ENCODE measurements around the gene MACROD2.
"Not testable (repeated sequence)": the region's sequence is repeated elsewhere in the genome, so short reads cannot be mapped to it uniquely, and the experiment has no call there.

Gene MACROD2

DNA sequence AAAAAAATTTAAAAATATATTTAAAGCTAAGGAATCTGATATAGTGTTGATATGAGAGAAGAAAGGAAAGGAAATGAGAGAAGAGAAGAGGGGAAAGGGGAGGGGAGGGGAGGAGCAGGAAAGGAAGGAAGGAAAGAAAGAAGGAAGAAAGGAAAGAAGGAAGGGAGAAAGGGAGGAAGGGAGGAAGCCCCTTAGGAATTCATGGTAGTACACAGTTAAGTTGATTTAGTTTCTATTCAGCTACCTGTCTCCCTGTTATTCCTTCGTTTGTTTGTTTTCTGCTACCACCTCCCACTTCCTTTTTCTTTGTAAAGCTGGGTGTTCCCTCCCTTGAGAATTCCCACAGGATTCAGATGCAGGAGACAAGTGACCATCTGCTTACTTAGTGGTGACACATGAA, 1367.5 kb downstream of the MACROD2 start:
- in situ Hi-C loops (cut with MboI; ENCODE audit: low sequenced_read_pairs), result no loop called here

DNA sequence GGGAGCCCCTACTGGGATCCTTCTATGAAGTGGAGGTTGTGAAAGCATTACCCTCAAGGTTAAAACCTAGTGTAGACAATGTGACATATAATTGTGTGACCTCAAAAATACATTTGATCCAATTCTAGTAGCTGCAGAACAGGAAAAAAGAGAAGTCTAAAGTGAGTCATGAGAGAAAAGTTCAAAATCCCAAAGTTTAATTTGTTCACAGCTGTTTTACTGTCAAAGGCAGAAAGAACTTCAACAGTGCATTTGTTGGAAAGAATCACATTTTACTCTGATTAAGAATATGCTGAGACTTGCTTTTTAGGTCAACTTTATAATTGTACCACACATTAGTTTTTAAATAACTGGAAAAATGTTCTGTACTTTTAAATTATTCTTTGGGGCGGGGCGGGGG, 1369.5 kb downstream of the MACROD2 start:
- in situ Hi-C loops (cut with MboI; ENCODE audit: low sequenced_read_pairs), result no loop called here

DNA sequence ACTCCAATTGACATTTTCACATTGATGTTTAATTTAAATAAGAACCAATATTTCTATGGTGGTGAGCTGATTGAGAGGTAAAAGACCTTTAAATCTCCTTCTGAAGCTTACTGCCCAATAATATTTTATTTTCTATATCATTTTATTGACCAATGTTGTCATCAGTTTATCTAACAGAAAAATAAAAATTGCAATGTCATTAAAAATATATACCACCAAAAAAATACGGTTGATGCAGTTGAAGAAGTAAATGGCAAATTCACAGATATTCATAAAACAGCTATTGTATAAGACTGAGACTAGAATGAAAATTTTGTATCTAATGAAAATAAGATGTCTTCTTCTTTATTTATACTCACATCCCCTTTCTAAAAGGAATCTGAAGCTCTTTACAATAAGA, 1375.1 kb downstream of the MACROD2 start:
- in situ Hi-C loops (cut with MboI; ENCODE audit: low sequenced_read_pairs), result no loop called here

DNA sequence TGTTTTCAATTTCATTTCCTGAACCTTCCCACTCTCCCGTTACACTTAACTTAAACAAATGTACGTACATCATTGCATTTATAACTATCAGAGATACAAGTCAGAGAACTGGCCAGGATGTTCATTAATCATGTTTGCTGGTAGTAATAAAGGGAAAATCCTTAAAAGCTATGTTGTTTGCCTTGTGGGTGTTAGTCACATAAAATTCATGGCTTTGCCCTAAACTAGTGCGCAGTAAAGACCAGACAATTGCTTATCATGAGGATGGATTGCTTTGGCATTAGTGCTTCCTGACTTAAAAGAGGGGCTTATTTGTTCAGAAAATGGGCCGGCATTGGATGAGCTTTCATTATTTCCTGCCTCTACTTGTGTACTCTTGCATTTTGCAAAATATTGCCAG, 1379.4 kb downstream of the MACROD2 start:
- in situ Hi-C loops (cut with MboI; ENCODE audit: low sequenced_read_pairs), result no loop called here

DNA sequence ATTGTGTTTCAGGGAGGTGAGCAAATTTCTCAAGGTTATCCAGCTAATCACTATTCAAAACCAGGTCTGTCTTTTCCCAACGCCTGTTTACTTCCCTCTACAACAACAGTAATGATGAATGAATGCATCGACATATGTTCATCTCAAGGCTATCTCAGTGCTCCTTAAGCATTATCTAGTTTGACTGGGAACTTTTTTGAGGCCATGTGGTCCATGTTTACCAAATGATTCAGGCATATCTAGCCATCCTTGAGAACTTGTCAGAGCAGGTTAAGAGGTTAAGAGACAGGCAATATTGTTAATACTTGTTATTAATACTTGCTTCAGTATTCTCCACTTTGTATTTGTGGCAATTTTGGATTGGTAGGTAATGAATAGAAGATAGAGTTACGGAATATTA, 1380.5 kb downstream of the MACROD2 start:
- in situ Hi-C loops (cut with MboI; ENCODE audit: low sequenced_read_pairs), result no loop called here

DNA sequence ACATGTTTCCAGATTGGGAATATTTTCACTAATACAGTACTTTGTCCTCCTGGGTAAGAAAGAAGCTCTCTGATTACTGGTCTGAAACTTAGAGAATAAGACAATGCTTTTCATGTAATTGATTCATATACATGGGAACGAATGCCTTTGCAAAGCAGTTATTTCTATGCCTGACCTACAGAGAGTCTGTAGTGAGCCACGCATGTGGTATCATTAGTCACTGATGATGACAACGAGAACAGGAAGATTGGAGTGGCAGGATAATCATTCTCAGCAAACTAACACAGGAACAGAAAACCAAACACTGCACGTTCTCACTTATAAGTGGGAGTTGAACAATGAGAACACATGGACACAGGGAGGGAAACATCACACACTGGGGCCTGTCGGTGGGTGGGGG, 1382.3 kb downstream of the MACROD2 start:
- in situ Hi-C loops (cut with MboI; ENCODE audit: low sequenced_read_pairs), result not testable (repeated sequence)

DNA sequence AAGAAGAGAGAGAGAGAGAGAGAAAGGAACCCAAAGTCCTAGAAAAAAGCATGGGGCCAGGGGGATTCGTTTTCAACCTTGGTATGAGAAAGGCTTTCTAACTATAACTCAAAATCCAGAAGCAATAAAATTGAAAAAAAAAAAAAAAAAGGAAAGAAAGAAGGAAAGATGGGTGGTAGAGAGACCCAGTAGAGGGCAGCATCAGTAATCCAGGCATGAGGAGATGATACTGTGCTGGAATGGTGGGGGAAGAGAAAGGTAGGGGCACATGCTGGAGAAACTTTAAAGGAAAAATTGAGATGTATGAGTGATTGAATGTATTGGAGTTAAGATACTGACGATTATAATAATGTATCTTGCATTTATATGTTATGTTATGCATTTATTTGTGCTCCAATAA, 1382.8 kb downstream of the MACROD2 start:
- in situ Hi-C loops (cut with MboI; ENCODE audit: low sequenced_read_pairs), result no loop called here

DNA sequence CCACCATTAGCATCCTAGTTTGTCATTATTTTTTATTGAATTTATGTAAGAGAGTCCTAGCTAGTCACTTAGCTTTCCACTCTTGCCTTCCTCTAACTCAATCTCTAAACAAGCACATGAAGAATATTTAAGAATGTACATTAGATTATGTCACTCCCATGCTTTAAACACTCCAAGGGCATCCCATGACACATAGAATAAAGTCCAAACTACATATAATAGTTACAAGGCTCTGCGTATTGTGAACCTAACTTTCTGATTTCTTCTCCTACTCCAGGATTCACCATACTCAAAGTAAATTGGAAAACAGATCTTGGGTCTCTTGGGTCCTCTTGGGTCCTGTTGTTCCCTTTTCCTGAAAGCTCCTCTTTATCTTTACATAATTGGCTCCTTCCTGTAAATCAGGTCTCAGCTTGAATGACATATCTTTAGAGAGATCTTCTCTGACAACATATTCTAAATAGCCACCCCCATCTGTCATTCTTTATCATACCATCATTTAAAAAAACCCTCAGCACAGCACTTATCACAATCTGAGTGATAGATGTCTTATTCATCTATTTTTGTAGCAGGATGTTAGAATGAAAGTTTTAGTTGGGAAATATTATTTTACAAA, 1384.5 kb downstream of the MACROD2 start:
- in situ Hi-C loops (cut with MboI; ENCODE audit: low sequenced_read_pairs), result no loop called here

DNA sequence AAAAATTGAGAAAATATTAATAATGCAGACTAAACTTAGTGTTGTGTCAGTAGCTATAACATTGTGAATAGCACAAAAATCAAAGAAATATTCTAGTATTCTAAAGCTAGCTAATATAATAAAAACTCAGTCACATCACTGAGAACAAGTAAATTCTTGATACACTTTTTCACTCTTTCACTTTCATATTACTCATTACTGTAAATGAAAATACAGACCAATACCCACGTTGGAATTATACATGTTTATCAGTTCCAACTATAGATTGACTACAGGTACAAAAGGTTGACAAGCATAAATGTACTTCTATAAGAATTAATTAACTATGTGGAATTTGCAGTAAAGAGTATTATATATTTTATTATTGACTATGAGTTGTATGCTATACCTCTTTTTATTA, 1385.5 kb downstream of the MACROD2 start:
- in situ Hi-C loops (cut with MboI; ENCODE audit: low sequenced_read_pairs), result no loop called here

DNA sequence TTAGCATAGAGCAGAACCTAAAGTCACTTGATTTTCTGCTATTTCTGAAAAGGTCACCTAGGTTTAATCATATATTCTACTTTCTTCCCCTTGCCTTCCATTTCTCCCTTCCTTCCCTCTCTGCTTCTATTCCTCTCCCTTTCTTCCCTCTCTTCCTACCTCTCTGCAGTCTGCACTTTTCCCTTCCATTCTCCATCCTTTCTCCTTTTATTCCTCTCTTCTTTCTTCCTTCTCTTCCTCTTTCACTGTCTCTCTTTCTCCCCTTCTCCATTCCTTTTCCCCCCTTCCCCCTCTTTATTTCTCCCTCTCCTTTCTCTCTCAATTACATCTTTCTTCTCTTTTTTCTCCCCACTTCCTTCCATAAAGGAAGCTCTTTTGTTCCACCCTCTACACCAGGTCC, 1391.9 kb downstream of the MACROD2 start:
- in situ Hi-C loops (cut with MboI; ENCODE audit: low sequenced_read_pairs), result no loop called here

DNA sequence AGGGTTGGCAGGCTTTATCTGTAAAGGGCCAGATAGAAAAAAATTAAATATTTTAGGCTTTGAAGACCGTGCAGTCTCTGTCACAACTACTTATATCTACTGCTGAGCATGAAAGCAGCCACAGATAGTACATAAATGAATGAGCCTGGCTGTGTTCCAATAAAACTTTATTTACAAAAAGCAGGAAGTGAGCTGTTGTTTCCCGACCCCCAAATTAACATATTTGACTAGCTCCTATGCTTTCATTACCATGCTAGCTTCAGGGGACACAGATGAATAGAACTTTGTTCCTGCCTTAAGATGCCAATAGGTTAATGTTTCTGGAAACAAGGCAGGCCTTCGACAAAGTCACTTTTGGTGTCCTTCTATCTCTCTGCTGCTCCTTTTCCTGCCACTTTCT, 1400.1 kb downstream of the MACROD2 start:
- in situ Hi-C loops (cut with MboI; ENCODE audit: low sequenced_read_pairs), result no loop called here

DNA sequence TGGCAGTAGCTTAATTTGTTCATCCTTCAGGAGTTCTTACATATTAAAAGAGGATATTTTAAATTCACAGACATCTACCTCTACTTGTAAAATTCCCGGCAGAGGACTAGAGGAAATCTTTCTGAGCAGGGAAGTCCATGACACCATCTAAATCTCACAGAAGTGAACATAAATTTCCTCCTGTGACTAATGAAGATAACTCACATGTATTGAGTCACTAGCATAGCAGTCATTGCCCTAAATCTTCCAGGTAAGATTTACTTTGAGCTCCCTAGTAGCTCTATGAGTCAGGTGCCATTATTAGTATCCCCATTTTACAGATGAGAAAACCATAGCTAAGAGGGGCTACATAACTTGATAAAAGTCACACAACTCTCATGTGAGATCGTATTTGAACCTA, 1400.7 kb downstream of the MACROD2 start:
- in situ Hi-C loops (cut with MboI; ENCODE audit: low sequenced_read_pairs), result no loop called here

DNA sequence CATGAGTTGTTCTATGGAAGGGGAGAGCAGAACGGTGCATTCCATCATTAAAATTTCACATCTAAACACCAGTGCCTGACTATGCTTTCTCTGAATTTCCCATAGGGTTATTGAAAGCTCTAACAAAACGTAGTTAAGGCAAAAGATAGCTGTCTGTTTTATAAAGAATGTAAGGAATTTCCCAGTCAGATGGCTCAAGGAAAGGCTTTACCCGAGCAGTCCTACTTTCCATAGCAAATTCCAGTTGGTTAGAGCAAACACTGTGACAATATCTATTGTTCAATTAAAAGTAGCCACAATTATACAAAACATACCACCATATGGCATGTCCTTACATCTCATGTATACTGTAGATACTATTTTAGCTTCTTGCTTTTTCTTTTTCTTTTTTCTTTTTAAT, 1401.6 kb downstream of the MACROD2 start:
- in situ Hi-C loops (cut with MboI; ENCODE audit: low sequenced_read_pairs), result no loop called here

DNA sequence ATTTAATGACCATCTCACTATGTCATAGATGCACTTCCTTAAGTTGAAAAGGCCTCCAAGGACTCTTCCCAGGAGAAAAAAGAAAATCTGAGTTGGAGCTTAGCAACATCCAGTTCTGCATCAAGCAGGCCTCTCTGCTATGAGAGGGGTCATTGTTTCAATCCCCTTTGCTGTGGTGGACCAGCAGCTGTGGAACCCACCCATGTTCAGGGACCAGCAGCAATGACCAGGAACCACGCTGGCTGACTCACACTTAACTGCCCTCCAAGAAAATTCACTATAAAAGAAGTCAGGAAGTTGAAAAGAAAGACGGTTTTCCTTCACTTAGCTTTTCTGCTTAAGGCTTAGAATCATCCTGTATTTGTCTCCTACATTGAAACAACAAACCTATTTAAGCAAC, 1404.5 kb downstream of the MACROD2 start:
- in situ Hi-C loops (cut with MboI; ENCODE audit: low sequenced_read_pairs), result no loop called here

DNA sequence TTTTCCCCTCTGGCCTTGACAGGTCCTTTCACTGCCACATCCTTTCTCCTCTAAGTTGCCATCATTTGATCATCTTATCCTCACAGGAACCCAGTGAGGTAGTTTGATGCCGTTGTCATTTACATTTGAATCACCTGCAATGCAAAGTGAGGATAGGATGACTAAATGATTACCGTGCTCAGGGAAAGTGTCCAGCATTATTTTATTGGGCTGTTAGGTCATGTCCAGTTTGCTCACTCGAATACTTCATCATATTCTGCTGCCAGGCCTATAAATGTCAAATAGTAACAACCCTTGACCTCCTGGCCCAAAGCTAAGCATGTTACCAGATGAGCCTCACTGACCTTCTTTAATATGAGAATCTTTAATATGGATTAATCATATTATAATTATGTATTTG, 1410.8 kb downstream of the MACROD2 start:
- in situ Hi-C loops (cut with MboI; ENCODE audit: low sequenced_read_pairs), result no loop called here

DNA sequence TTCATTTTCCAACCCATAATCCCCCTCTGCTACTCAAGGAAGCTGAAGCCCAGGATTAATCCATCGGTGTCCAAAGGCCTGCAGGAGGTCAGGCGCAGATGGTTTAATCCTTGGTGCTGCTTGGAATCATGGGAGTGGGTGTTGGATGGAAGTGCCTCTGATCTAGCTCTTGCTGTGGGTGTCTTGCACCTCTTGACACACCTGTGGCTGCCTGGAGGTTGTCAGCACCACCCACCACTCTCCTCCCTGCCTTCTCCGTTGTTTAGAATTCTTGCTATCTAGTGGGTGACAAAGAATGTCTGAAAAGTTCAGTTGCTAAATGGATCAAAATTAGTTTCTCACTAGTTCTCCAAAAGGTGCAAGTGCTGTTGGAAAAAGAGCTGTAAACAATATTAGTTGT, 1416.5 kb downstream of the MACROD2 start:
- in situ Hi-C loops (cut with MboI; ENCODE audit: low sequenced_read_pairs), result no loop called here

DNA sequence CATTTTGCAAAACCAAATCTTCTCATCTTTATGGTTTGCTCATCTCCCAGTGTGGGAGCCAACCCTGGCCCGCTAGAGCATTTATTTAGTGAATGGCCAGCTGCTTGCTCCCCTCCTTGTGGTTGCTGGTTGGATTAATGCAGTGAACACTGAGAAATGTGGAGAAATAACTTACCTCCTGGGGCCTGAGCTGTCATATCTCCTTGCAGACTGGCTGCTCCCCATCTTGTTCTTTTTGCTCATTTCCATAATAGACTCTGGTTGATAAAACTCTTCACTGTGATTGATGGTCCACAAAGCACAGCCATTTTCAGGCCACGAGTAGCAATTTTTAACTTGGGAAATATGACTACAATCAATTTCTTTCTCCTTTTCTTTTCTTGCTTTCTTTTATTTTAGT, 1420.6 kb downstream of the MACROD2 start:
- in situ Hi-C loops (cut with MboI; ENCODE audit: low sequenced_read_pairs), result no loop called here

DNA sequence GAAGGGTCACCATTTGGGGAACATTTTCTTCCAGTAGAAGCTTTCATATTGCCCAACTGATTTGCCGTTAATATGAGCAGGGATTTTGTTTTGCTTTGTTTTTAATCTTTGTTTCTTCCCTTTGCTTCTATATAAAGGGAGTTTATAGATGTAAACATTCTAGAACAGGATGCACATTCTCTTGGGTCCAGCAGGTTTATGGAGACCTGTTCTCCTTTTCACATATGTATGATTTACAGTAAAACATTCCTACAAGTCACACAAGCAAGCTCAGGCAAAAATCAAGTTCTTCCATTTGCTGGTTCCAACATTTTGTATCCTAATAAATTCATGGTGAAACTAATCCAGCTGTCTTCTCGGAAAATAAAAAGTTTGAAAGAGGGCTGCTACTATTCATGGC, 1424.5 kb downstream of the MACROD2 start:
- in situ Hi-C loops (cut with MboI; ENCODE audit: low sequenced_read_pairs), result no loop called here

DNA sequence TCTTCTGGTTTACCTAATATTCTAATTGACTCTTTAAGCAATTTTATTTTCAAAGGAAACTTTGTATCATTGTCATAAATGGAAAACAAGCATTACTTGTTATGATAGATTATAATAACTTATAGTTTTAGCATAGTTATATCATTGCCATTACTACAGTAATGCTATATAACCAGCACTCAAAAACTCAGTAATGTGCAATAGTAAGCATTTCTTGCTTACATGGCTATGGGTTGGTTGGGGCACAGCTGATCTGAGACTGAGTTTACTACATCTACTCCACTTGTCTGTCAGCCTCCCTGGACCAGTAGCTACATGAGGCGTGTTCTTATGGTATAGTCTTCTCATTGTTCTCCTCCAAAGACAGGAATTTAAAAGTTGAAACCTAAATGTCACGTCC, 1427.7 kb downstream of the MACROD2 start:
- in situ Hi-C loops (cut with MboI; ENCODE audit: low sequenced_read_pairs), result no loop called here

DNA sequence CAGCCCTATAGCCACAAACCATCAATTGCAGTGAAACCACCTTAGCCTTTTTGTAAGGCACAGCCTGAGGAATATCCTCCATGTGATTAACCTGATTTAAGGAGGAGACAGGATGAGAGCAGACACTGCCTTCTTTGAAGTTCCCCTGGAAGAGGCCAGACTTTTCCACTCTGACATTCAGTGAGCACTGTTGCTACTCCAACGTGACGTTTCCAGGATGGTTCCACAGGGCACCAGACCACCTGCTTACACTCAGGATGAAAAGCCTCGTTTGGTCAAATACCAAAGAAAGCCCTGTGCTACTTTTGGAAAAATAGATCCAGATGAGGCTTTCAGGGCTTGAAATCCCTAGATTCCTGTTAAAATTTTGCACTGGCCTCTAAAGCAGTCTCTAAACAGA, 1444.2 kb downstream of the MACROD2 start:
- in situ Hi-C loops (cut with MboI; ENCODE audit: low sequenced_read_pairs), result no loop called here

DNA sequence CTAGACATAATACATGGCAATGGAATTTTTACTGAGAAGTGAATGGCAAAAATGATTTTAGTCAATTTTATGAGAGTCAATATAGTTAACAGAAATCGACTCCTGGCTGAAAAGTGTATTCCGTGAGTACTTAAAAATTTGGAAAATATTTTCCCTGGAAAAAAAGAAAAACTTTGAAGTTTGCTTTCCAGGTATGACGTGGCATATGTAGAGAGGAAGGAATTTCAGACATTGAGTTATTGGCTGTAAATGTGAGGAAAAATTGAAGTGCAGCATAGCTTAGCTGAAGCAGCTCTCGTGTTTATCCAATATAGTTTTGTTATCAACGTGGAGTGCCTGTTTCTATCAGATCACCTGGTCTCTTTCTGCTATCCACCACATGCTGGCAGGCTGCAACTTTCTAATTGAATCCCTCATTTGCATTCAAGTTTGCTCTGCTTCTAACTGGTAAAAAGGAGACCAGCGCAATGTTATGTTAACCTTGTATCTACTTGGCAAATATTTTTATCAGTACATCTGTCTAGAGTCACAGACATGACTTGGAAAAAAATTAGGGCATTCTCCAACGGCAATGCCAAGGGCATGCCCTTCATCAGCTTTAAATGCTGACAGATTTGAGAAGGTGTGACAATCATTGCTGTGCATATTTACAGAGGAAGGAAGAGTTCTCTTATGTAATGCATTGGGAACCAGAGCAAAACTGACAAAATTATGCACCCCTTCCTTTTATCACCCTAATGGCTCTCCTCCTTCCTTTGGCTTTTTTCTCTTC, 1444.9 kb downstream of the MACROD2 start:
- in situ Hi-C loops (cut with MboI; ENCODE audit: low sequenced_read_pairs), result no loop called here

DNA sequence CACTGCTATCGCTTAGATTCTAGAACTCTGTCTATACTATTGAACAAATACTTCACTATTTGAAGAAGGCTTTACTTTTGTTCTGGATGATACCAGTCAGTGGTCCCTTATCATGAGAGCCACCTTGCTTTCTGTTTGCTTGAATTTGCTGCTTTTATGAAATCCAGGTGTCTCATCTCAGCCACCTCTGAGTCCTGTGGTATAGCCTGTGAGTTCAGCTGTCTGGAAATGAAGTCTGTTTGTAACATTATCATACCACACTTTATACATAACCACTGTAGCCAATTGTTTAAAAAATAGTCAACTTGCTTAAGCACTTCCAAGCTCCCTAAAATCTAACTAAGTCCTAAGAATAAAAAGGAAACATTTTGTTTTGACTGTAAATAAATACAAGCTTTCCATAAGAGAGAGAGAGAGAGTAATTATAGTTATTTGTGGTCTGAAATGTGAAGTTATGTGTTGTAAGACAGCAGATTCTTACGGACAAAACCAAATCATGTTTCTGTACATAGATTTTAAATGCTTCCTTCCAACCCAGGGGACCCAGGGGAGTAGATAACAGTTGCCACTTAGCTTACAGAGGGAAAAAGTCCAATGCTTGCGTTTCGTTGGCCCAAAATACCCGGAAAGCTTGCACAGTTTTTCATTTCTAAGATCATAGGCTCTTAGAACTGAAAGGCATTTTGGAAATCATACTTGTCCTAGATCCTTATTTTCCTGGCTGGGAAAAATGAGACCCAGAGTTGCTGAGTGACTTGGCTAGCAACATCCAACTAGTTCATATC, 1449.9 kb downstream of the MACROD2 start:
- in situ Hi-C loops (cut with MboI; ENCODE audit: low sequenced_read_pairs), result no loop called here
